Activated B cell treated with CpG ODN at 0.5 μM for 24 hours (primary cell): Measurements from ENCODE around the gene ETFBKMT. TPM values are rescaled to one million over a fixed set of nuclear protein-coding genes. Genes with fewer than 3 reads are reported as not detected.

Experiments used
- ATAC-seq: fragments of 200-7000 bp; cut with Tn5 transposase; one replicate; pipeline ENCODE4 v1.10.0; 2021; ENCODE audit warnings: low read depth, mild to moderate bottlenecking, moderate library complexity
- CTCF ChIA-PET: fragments of 350-600 bp; sonication (Branson Sonifier 250); formaldehyde crosslinking; loops from one replicate; lab custom pipeline; 2021; ENCODE audit warnings: antibody characterized with exemption; lab: Charles Lee
- POLR2A ChIA-PET: fragments of 350-600 bp; sonication (Branson Sonifier 250); formaldehyde crosslinking; loops from one replicate; lab custom pipeline; 2021; ENCODE audit warnings: antibody characterized with exemption; lab: Charles Lee
- DNase-seq: peaks from one replicate; pipeline ENCODE4 v3.0.0; 2022
- H3K27ac Mint-ChIP-seq: one replicate; pipeline ENCODE4 v1.8.0; 2020; ENCODE audit warnings: mixed read lengths
- H3K27me3 Mint-ChIP-seq: one replicate; pipeline ENCODE4 v1.8.0; 2021; ENCODE audit warnings: mixed read lengths
- H3K36me3 Mint-ChIP-seq: one replicate; pipeline ENCODE4 v1.8.0; 2021; ENCODE audit warnings: low read depth, mixed read lengths
- H3K4me1 Mint-ChIP-seq: one replicate; pipeline ENCODE4 v1.8.0; 2021; ENCODE audit warnings: mixed read lengths
- H3K4me3 Mint-ChIP-seq: one replicate; pipeline ENCODE4 v1.8.0; 2020; ENCODE audit warnings: mild to moderate bottlenecking, mixed read lengths
- H3K9me3 Mint-ChIP-seq: one replicate; pipeline ENCODE4 v1.8.0; 2020; ENCODE audit warnings: mixed read lengths
- CTCF ChIP-seq: fragments of 200-600 bp; IDR thresholded peaks from one replicate; pipeline ENCODE4 v1.8.0; 2022; ENCODE audit warnings: antibody characterized with exemption, mild to moderate bottlenecking
- intact Hi-C: fragments of 100-400 bp; cut with micrococcal nuclease; formaldehyde crosslinking; loops from one replicate; pipeline ENCODE4 v1.15.1; 2024
- total RNA-seq: library from RNA; stranded (reverse); gene quantifications from 2 replicates; pipeline ENCODE4 v1.2.3, GENCODE V29; 2022

ETFBKMT gene
- total RNA-seq, 1 donor from 2014 or later, result 2.0 TPM

- ChIA-PET CTCF (interaction anchor here (1.0 to 1.6 kb wide), 2 partner anchors 226 to 229 kb away, joined by 3 to 6 read pairs; no protein-coding TSS in a partner anchor), POLR2A (interaction anchor here (0.6 to 1.7 kb wide), 2 partner anchors 40 to 308 kb away, joined by 3 to 9 read pairs; partner anchors contain the start of gene DENND5B)
- Mint-ChIP-seq H3K4me1 (peaks cover 28% of the 10 kb centered on the region), H3K27me3 (no peaks in the 10 kb centered on the region), H3K4me3 (no peak overlapping the region), H3K9me3 (peaks cover 3% of the 10 kb centered on the region), H3K27ac (peak overlapping the region; percentile 38), H3K36me3 (no peaks in the 10 kb centered on the region)
- no peak for TF ChIP-seq CTCF
- DNase-seq, result no peak
- ATAC-seq, result no peak
- intact Hi-C loops, result no loop called here
These were observed 28.3 kb upstream of the ETFBKMT start for GRCh38 chr12:31631023-31631724.

- Mint-ChIP-seq H3K27ac (peak overlapping the region; percentile 38), H3K27me3 (no peaks in the 10 kb centered on the region), H3K4me3 (no peak overlapping the region), H3K4me1 (peaks cover 30% of the 10 kb centered on the region), H3K9me3 (no peaks in the 10 kb centered on the region), H3K36me3 (no peaks in the 10 kb centered on the region)
- ATAC-seq, result no peak
- DNase-seq, result no peak
- intact Hi-C loops, result no loop called here
- ChIA-PET POLR2A (interaction anchor here (0.6 to 1.7 kb wide), 4 partner anchors 41 to 308 kb away, joined by 3 to 9 read pairs (median 4); partner anchors contain the start of gene DENND5B), CTCF (interaction anchor here (1.0 to 1.6 kb wide), 2 partner anchors 227 to 229 kb away, joined by 3 to 6 read pairs; no protein-coding TSS in a partner anchor)
- TF ChIP-seq CTCF, result no peak
These were observed 27.7 kb upstream of the ETFBKMT start for GRCh38 chr12:31631809-31632208.

DNA sequence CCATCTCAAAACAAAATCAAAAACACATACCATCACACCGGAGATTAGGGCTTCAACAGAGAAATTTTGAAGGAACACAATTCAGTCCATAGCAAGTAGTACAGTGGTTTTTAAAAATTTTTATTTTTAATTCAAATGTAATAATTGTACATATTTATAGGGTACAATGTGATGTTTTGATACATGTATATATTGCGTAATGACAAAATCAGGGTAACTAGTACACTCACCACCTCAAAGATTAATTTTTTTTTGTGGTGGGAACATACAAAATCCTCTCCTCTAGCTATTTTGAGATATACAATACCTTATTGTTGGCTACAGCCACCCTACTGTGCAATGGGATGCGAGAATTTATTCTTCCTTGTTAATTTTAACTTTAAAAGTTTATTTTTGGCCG is 26.0 kb upstream of the ETFBKMT start:
- TF ChIP-seq CTCF, result no peak
- ATAC-seq, result no peak
- H3K4me1 Mint-ChIP-seq, result peaks cover 40% of the 10 kb centered on the region
- no peak overlapping the region for H3K27ac Mint-ChIP-seq
- H3K4me3 Mint-ChIP-seq, result no peak overlapping the region
- POLR2A ChIA-PET, result no interaction called here
- CTCF ChIA-PET, result no interaction called here
- H3K27me3 Mint-ChIP-seq, result no peaks in the 10 kb centered on the region
- no peaks in the 10 kb centered on the region for H3K36me3 Mint-ChIP-seq
- intact Hi-C loops, result no loop called here
- H3K9me3 Mint-ChIP-seq, result no peaks in the 10 kb centered on the region
- no peak for DNase-seq

DNA sequence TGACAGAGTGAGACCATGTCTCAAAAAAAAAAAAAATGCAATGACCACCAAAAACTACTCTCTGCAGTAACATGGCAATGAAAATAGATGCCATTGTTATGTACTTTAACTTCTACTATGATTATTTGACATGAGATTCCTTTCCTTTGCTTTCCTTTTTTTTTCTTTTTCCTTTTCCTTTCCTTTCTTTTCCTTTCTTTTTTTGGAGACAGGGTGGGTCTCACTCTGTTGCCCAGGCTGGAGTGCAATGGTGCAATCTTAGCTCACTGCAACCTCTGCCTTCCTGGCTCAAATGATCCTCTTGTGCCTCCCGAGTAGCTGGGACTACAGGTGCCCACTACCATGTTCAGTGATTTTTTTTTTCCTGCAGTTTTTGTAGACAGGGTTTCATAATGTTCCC is 24.9 kb upstream of the ETFBKMT start:
- intact Hi-C loops, result loop anchor here (5.0 kb wide), 1 partner anchor 157 kb away; no protein-coding TSS in a partner anchor
- H3K9me3 Mint-ChIP-seq, result no peaks in the 10 kb centered on the region
- no peak for TF ChIP-seq CTCF
- no peaks in the 10 kb centered on the region for H3K27me3 Mint-ChIP-seq
- H3K4me3 Mint-ChIP-seq, result no peak overlapping the region
- H3K4me1 Mint-ChIP-seq, result peaks cover 40% of the 10 kb centered on the region
- DNase-seq (no peak), ATAC-seq (no peak)
- CTCF ChIA-PET, result no interaction called here
- H3K36me3 Mint-ChIP-seq, result no peaks in the 10 kb centered on the region
- POLR2A ChIA-PET, result interaction anchor here (1.1 kb wide), 1 partner anchor 31 kb away, joined by 3 read pairs; no protein-coding TSS in a partner anchor
- H3K27ac Mint-ChIP-seq, result no peak overlapping the region

- intact Hi-C loops, result no loop called here
- Mint-ChIP-seq H3K9me3 (no peaks in the 10 kb centered on the region), H3K27me3 (no peaks in the 10 kb centered on the region), H3K4me1 (peaks cover 29% of the 10 kb centered on the region), H3K4me3 (no peak overlapping the region), H3K27ac (no peak overlapping the region), H3K36me3 (no peaks in the 10 kb centered on the region)
- CTCF ChIA-PET, result interaction anchor here (0.7 to 1.7 kb wide), 3 partner anchors 11 to 974 kb away, joined by 3 to 5 read pairs (median 3); no protein-coding TSS in a partner anchor
- ATAC-seq (no peak), DNase-seq (no peak)
- TF ChIP-seq CTCF, result no peak
- POLR2A ChIA-PET, result no interaction called here
These were observed 17.9 kb upstream of the ETFBKMT start for GRCh38 chr12:31641509-31642090.
